Muscle layer of colon (tissue), 2 donors: ENCODE results near the gene ATOH8.
A peak's percentile ranks its signal among the peaks of the same experiment; 100 is the strongest.

ENCODE experiments used
- H3K27ac ChIP-seq: one replicate; pipeline ENCODE4 v1.7.0; 2013; ENCODE audit warnings: low read depth, mild to moderate bottlenecking, low read length, moderate library complexity
- H3K27me3 ChIP-seq, 2 donors: one replicate each; pipeline ENCODE4 v1.7.0; 2013; ENCODE audit warnings: low read length in 2 of 2, mild to moderate bottlenecking in 2 of 2; ENCODE audit not compliant: insufficient read depth in 2 of 2, control insufficient read depth in 1 of 2
- H3K36me3 ChIP-seq: one replicate; pipeline ENCODE4 v1.7.0; 2013; ENCODE audit warnings: mild to moderate bottlenecking, low read length; ENCODE audit not compliant: insufficient read depth
- H3K4me1 ChIP-seq: one replicate; pipeline ENCODE4 v1.7.0; 2013; ENCODE audit warnings: mild to moderate bottlenecking, low read length; ENCODE audit not compliant: insufficient read depth
- H3K4me3 ChIP-seq, 2 donors: one replicate each; pipeline ENCODE4 v1.7.0; 2013; ENCODE audit warnings: low read length in 2 of 2, low read depth in 1 of 2, mild to moderate bottlenecking in 1 of 2, moderate library complexity in 1 of 2
- H3K9ac ChIP-seq: one replicate; pipeline ENCODE4 v1.7.0; 2013; ENCODE audit warnings: low read length
- H3K9me3 ChIP-seq: one replicate; pipeline ENCODE4 v1.7.0; 2013; ENCODE audit warnings: mild to moderate bottlenecking, low read length
- donor health status: abdominal sarcoma.
- donor health status: Adenocarcinoma of cecum.

The ATOH8 gene

GRCh38 chr2:85741211-85741832 lies 12.5 kb upstream of the ATOH8 start:
- peak overlapping the region; percentile 66 for H3K27ac ChIP-seq
- H3K36me3 ChIP-seq: no peaks in the 10 kb centered on the region
- H3K9me3 ChIP-seq: no peaks in the 10 kb centered on the region
- H3K4me3 ChIP-seq: no peak overlapping the region
- no peaks in the 10 kb centered on the region for H3K27me3 ChIP-seq
- H3K9ac ChIP-seq: peak overlapping the region; percentile 7
- peaks cover 73% of the 10 kb centered on the region for H3K4me1 ChIP-seq

GRCh38 chr2:85741833-85742455 lies 11.8 kb upstream of the ATOH8 start:
- Histone ChIP-seq H3K27ac (peak overlapping the region; percentile 66), H3K36me3 (no peaks in the 10 kb centered on the region), H3K27me3 (no peaks in the 10 kb centered on the region), H3K4me3 (no peak overlapping the region), H3K4me1 (peaks cover 68% of the 10 kb centered on the region), H3K9ac (peak overlapping the region; percentile 7), H3K9me3 (no peaks in the 10 kb centered on the region)

GRCh38 chr2:85743304-85743978 lies 10.3 kb upstream of the ATOH8 start:
- H3K36me3 ChIP-seq: no peaks in the 10 kb centered on the region
- H3K9ac ChIP-seq: no peak overlapping the region
- no peaks in the 10 kb centered on the region for H3K27me3 ChIP-seq
- peaks cover 60% of the 10 kb centered on the region for H3K4me1 ChIP-seq
- H3K27ac ChIP-seq: peak overlapping the region; percentile 64
- H3K9me3 ChIP-seq: no peaks in the 10 kb centered on the region
- H3K4me3 ChIP-seq: peak overlapping the region in 1 of 2 donors; percentile 5

- H3K9me3 ChIP-seq: no peaks in the 10 kb centered on the region
- no peaks in the 10 kb centered on the region for H3K27me3 ChIP-seq
- peaks cover 66% of the 10 kb centered on the region for H3K4me1 ChIP-seq
- peak overlapping the region; percentile 27 for H3K27ac ChIP-seq
- no peak overlapping the region for H3K9ac ChIP-seq
- no peak overlapping the region for H3K4me3 ChIP-seq
- H3K36me3 ChIP-seq: no peaks in the 10 kb centered on the region
Observed at GRCh38 chr2:85744055-85744454, 9.7 kb upstream of the ATOH8 start.

DNA sequence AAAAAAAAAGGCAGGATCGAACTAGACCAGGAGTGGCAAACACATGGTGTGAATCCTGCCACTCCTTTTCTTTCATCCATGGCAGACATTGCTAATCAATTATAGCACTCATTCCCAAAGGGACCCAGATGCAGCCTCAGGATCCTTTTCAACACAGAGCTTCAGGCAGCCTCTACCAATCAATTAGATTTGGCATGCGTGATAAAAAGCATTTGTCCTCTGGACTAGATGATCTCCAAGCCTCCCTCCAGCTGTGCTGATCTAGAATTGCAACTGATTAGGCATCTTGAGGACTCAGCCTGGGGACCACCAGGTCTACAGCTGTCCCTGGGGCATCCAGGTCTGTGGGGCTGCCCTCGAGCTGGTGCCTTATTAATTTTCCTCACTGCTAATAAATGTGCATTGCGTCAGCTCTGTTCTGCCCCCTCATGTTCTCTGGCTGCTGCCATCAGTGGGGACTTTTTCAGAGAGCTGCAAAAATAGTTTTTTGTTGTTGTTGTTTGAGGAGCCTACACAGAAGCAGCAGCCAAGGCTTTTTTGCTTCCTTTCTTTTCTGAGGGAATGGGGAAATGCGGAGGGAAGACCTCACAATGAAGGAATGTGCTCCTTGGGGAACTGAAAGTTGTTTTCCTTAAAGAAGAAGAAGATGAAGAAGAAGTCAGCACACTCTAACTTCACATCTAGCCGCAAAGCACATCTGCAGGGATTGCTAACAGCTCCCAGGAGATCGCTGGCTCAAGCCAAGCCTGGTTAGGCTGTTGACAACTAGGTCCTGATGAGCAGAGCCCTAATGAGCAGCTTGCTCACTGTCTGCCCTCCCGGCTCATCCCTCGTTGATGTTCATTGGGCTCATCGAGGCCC lies 8.8 kb upstream of the ATOH8 start:
- Histone ChIP-seq H3K4me3 (peak overlapping the region; percentile 0 to 16), H3K9ac (no peak overlapping the region), H3K36me3 (no peaks in the 10 kb centered on the region)

DNA sequence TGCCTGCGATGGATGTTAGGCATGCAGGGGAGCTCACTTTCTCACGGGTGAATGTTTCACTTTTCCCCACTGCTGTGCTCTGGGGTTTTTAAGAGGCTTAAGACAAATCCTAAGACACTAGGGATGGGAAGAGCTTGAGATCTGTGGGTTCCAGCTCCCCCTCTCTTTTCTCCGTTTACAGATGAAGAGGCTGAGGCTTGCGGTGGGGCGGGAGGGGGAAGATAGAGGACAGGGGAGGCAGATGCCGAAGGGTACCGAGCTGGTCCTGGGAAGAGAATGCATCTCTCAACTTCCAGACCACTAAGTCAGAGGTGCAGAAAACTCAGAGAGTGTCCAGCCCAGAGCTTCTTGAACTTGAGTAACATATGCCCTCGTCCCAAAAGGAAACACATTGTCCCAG lies 8.2 kb upstream of the ATOH8 start:
- Histone ChIP-seq H3K4me3 (peak overlapping the region in 1 of 2 donors; percentile 0), H3K9ac (no peak overlapping the region), H3K9me3 (no peaks in the 10 kb centered on the region), H3K36me3 (no peaks in the 10 kb centered on the region), H3K27ac (peak overlapping the region; percentile 35), H3K27me3 (no peaks in the 10 kb centered on the region), H3K4me1 (peaks cover 79% of the 10 kb centered on the region)

More for the DNA sequence above, 8.8 kb upstream of the ATOH8 start:
- Histone ChIP-seq H3K9me3 (no peaks in the 10 kb centered on the region), H3K27ac (peak overlapping the region; percentile 35), H3K27me3 (no peaks in the 10 kb centered on the region), H3K4me1 (peaks cover 74% of the 10 kb centered on the region)

- Histone ChIP-seq H3K27me3 (no peaks in the 10 kb centered on the region), H3K27ac (no peak overlapping the region), H3K9me3 (no peaks in the 10 kb centered on the region), H3K9ac (no peak overlapping the region), H3K4me3 (peak overlapping the region in 1 of 2 donors; percentile 9), H3K4me1 (peaks cover 79% of the 10 kb centered on the region), H3K36me3 (no peaks in the 10 kb centered on the region)
Observed at GRCh38 chr2:85746321-85747004, 7.3 kb upstream of the ATOH8 start.

DNA sequence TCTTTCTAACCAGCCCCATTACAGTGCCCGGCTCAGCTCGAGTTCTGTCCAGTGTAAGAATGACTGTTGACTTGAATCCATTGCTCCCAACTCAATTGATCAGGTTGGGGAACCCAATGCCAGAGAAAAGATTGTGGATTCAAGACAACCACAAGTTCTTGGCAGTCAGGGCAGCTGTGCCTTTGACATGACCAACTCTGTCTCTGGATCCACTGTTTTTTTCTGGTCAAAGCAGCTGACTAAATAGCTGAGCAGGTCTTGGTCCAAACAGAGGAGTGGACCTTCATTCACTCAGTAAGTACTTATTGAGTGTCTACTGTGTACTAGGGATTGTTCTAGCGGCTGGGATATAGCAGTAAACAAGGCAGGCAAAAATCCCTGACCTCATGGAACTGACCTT lies 6.3 kb upstream of the ATOH8 start:
- Histone ChIP-seq H3K4me3 (no peak overlapping the region), H3K36me3 (no peaks in the 10 kb centered on the region), H3K4me1 (peaks cover 72% of the 10 kb centered on the region), H3K9me3 (no peaks in the 10 kb centered on the region), H3K27me3 (no peaks in the 10 kb centered on the region), H3K9ac (no peak overlapping the region), H3K27ac (no peak overlapping the region)

DNA sequence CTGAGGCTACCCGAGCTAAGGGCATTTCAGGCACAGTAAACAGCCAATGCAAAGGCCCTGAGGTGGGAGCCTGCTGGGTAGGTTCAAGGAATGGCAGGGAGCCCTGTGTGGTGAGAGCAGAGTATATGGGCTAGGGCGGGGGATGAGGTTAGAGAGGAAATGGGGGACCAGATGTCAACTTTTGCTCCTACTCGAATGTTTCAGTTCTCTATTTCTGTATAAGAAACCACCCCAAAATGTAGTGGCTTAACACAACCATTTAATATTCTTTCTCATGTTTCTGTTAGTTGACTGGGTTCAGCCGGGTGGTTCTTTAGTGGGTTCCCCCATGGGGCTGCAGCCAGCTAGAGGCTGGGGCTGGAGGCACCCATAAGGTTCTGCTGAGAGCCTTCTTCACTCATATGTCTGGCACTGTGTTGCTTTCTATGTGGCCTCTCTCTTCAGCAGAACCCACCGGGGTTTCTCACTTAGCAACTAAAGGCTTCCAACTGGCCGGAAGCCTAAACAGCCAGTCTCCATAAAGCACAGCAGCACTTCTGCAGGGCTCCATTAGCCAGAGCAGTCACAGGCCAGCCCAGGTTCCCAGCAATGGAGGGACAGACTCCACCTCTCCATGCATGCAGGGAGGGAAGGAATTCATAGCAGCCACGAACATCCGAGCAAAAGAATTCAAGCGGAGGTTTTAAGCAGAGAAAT lies 5.6 kb upstream of the ATOH8 start:
- Histone ChIP-seq H3K27me3 (no peaks in the 10 kb centered on the region), H3K4me3 (no peak overlapping the region), H3K27ac (no peak overlapping the region), H3K9me3 (no peaks in the 10 kb centered on the region), H3K9ac (no peak overlapping the region), H3K4me1 (peaks cover 71% of the 10 kb centered on the region), H3K36me3 (no peaks in the 10 kb centered on the region)

DNA sequence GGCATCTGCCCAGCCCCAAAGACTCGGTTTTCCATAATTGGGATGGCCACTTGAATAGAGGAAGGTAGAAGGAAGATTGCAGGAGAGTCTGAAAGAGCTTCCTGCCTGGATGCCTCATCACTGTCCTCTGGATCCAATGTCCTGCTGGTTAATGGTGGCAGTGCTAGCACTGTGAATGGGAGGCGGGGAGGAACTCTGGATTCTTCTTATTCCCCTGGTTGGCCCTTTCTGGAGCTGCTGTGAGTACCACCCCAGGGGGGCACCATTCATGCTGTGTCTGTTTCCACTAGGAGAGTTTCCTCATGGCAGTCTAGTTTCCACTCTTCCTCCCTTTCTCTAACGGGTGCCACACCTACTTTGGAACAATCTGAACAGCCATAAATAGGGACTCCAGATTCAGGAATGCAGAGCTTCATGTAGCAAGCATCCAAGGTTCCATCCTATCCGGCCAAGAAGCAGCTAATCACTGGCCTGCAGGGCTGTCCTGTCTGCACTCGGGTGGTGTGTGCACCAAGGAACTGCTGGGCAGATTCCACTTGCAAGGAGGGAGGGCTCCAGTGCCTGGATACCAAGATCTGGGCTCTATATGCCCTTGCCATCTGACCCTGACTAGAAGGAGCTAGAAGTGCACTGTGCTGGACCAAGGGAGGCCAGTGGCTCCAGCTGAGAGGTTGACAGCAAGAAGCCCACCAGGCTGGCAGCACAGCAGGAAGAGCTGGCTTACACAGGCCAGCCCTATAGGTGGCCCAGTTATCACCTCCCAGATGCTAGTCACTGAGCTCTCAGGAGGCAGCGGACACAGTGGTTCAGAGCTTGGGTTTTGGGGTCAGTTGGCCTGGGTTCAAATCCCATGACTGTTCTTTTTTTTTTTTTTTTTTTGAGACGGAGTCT lies 4.6 kb upstream of the ATOH8 start:
- Histone ChIP-seq H3K4me1 (peaks cover 60% of the 10 kb centered on the region), H3K4me3 (no peak overlapping the region), H3K9ac (no peak overlapping the region), H3K27ac (peak overlapping the region; percentile 19), H3K27me3 (no peaks in the 10 kb centered on the region), H3K36me3 (no peaks in the 10 kb centered on the region), H3K9me3 (no peaks in the 10 kb centered on the region)
